ENCODE results near the gene CCSAP.

DNA sequence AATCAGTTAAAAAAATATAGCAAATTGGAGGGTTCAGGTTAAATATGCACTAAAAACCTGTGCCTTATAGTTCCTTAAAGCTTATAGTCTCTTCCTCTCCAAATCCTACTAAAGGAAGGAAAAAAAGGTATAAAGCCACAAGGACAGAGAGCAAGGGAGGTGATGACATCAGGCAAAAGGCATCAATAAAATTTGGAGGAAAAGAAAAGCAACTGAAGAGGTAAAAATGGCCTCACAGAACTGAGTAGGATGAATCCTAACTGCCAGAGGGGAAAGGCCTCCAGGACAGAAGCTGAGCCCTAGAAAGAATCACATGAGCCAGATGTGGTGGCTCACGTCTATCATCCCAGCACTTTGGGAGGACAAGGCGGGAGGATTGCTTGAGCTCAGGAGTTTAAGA, 8.1 kb downstream of the CCSAP start:
- TF ChIP-seq POLR2A (IDR thresholded peaks at IDR 0.05; ENCODE audit: extremely low read depth, insufficient read length) (no peak), CTCF (IDR thresholded peaks at IDR 0.05; ENCODE audit: low read depth, low read length) (no peak)

Data from NB4 (cell line).